WTC11 (cell line): ENCODE measurements around the gene MAN2B2. TPM values are rescaled to one million over a fixed set of nuclear protein-coding genes. Genes with fewer than 3 reads are reported as not detected.

Source experiments
- ATAC-seq: fragments of 200-7000 bp; cut with Tn5 transposase; 2 replicates; pipeline ENCODE4 v1.10.0; 2021; ENCODE audit warnings: mild to moderate bottlenecking, moderate library complexity
- CTCF ChIA-PET: fragments of 300-600 bp; sonication (Branson Sonifier 250); formaldehyde crosslinking; loops from one replicate; lab custom pipeline; 2021; ENCODE audit warnings: antibody characterized with exemption; lab: Charles Lee
- POLR2A ChIA-PET: fragments of 350-600 bp; sonication (Branson Sonifier 250); formaldehyde crosslinking; loops from one replicate; lab custom pipeline; 2021; ENCODE audit warnings: antibody characterized with exemption; lab: Charles Lee
- DNase-seq: peaks from one replicate; pipeline ENCODE4 v3.0.0; 2021; ENCODE audit warnings: low spot score
- H3K27ac Mint-ChIP-seq: 2 replicates; pipeline ENCODE4 v1.8.0; 2021; ENCODE audit warnings: mixed read lengths
- H3K27me3 Mint-ChIP-seq: 2 replicates; pipeline ENCODE4 v1.8.0; 2021; ENCODE audit warnings: low read depth, mild to moderate bottlenecking, moderate library complexity, mixed read lengths
- H3K36me3 Mint-ChIP-seq: 2 replicates; pipeline ENCODE4 v1.8.0; 2021; ENCODE audit warnings: mixed read lengths
- H3K4me1 Mint-ChIP-seq: 2 replicates; pipeline ENCODE4 v1.8.0; 2022; ENCODE audit warnings: mixed read lengths
- H3K4me3 Mint-ChIP-seq: 2 replicates; pipeline ENCODE4 v1.8.0; 2021; ENCODE audit warnings: mild to moderate bottlenecking, moderate library complexity, mixed read lengths
- H3K9me3 Mint-ChIP-seq: 2 replicates; pipeline ENCODE4 v1.8.0; 2021; ENCODE audit warnings: mixed read lengths
- ATF1 ChIP-seq: sonication (generic); formaldehyde crosslinking; IDR thresholded peaks from 2 replicates; pipeline ENCODE4 v1.8.1; 2023; ENCODE audit warnings: mild to moderate bottlenecking, moderate library complexity, missing genetic modification reagents
- ATF2 ChIP-seq: sonication (generic); formaldehyde crosslinking; IDR thresholded peaks from 2 replicates; pipeline ENCODE4 v1.8.1; 2022; ENCODE audit warnings: low read depth, missing genetic modification reagents, borderline replicate concordance
- CDX4 ChIP-seq: fragments of 250-450 bp; sonication (Bioruptor Pico); IDR thresholded peaks from 2 replicates; pipeline ENCODE4 v1.9.0; 2021; ENCODE audit warnings: moderate library complexity, mild to moderate bottlenecking, inconsistent platforms, borderline replicate concordance
- IRF1 ChIP-seq: sonication (generic); formaldehyde crosslinking; IDR thresholded peaks from 2 replicates; pipeline ENCODE4 v1.8.0; 2023; ENCODE audit warnings: missing genetic modification reagents
- IRF2 ChIP-seq: sonication (generic); formaldehyde crosslinking; IDR thresholded peaks from 2 replicates; pipeline ENCODE4 v1.8.0; 2022; ENCODE audit warnings: low read depth, missing genetic modification reagents, borderline replicate concordance
- JAZF1 ChIP-seq: fragments of 250-450 bp; sonication (Bioruptor Pico); IDR thresholded peaks from 2 replicates; pipeline ENCODE4 v1.9.0; 2021; ENCODE audit warnings: moderate library complexity, mild to moderate bottlenecking, inconsistent platforms
- NR1H2 ChIP-seq: sonication (generic); formaldehyde crosslinking; IDR thresholded peaks from 2 replicates; pipeline ENCODE4 v1.9.0; 2021; ENCODE audit warnings: mild to moderate bottlenecking, moderate library complexity, missing genetic modification reagents
- OVOL2 ChIP-seq: fragments of 250-450 bp; sonication (Bioruptor Pico); IDR thresholded peaks from 2 replicates; pipeline ENCODE4 v1.9.0; 2021; ENCODE audit warnings: mild to moderate bottlenecking, borderline replicate concordance
- SMAD4 ChIP-seq: sonication (generic); formaldehyde crosslinking; IDR thresholded peaks from 2 replicates; pipeline ENCODE4 v1.8.0; 2022; ENCODE audit warnings: mild to moderate bottlenecking, missing genetic modification reagents
- TEAD1 ChIP-seq: sonication (generic); formaldehyde crosslinking; IDR thresholded peaks from 2 replicates; pipeline ENCODE4 v1.8.0; 2022; ENCODE audit warnings: mild to moderate bottlenecking, missing genetic modification reagents
- TEAD4 ChIP-seq: sonication (generic); formaldehyde crosslinking; IDR thresholded peaks from 2 replicates; pipeline ENCODE4 v1.8.0; 2022; ENCODE audit warnings: mild to moderate bottlenecking, missing genetic modification reagents
- ZBTB43 ChIP-seq: sonication (generic); formaldehyde crosslinking; IDR thresholded peaks from 2 replicates; pipeline ENCODE4 v1.8.1; 2023; ENCODE audit warnings: mild to moderate bottlenecking, missing genetic modification reagents
- ZNF219 ChIP-seq: sonication (generic); formaldehyde crosslinking; IDR thresholded peaks from 2 replicates; pipeline ENCODE4 v1.8.0; 2023; ENCODE audit warnings: missing genetic modification reagents, mild to moderate bottlenecking, borderline replicate concordance
- ZNF232 ChIP-seq: sonication (generic); formaldehyde crosslinking; IDR thresholded peaks from 2 replicates; pipeline ENCODE4 v1.8.0; 2022; ENCODE audit warnings: mild to moderate bottlenecking, missing genetic modification reagents
- ZNF317 ChIP-seq: sonication (generic); formaldehyde crosslinking; IDR thresholded peaks from 2 replicates; pipeline ENCODE4 v1.8.1; 2023; ENCODE audit warnings: low read depth, mild to moderate bottlenecking, moderate library complexity, missing genetic modification reagents, borderline replicate concordance
- ZNF396 ChIP-seq: fragments of 250-450 bp; sonication (Bioruptor Pico); IDR thresholded peaks from 2 replicates; pipeline ENCODE4 v1.8.0; 2021; ENCODE audit warnings: mild to moderate bottlenecking, moderate library complexity, borderline replicate concordance
- ZNF425 ChIP-seq: fragments of 250-450 bp; sonication (Bioruptor Pico); conservative IDR thresholded peaks from 2 replicates; pipeline ENCODE4 v1.9.0; 2021; ENCODE audit warnings: mild to moderate bottlenecking
- ZNF532 ChIP-seq: fragments of 250-450 bp; sonication (Bioruptor Pico); IDR thresholded peaks from 2 replicates; pipeline ENCODE4 v1.9.0; 2021; ENCODE audit warnings: mild to moderate bottlenecking, borderline replicate concordance
- total RNA-seq: library from RNA; stranded (reverse); gene quantifications from 3 replicates; pipeline ENCODE4 v1.2.3, GENCODE V29; 2021

The MAN2B2 gene
- total RNA-seq, 1 experiment from 2014 or later, result 6.3 TPM

- TF ChIP-seq CDX4 (CRISPR knock-in tag) (no peak), ZNF425 (no peak), TEAD4 (CRISPR knock-in tag) (no peak), ZNF232 (CRISPR knock-in tag) (no peak), IRF2 (no peak), ZBTB43 (CRISPR knock-in tag) (no peak), ZNF317 (no peak), ZNF396 (CRISPR knock-in tag) (no peak)
Measured at GRCh38 chr4:6538111-6538510, 36.9 kb upstream of the MAN2B2 start (continued).

GRCh38 chr4:6538575-6538974 is 36.4 kb upstream of the MAN2B2 start:
- H3K27me3 Mint-ChIP-seq, result no peaks in the 10 kb centered on the region; the same call in 1 of the 2 replicates
- CTCF ChIA-PET, result interaction anchor here (0.5 to 1.3 kb wide), 5 partner anchors 8 to 183 kb away, joined by 3 to 5 read pairs (median 5); no protein-coding TSS in a partner anchor
- ATAC-seq, result no peak

More at GRCh38 chr4:6538575-6538974, 36.4 kb upstream of the MAN2B2 start:
- no peak for DNase-seq
- TF ChIP-seq ZNF219 (CRISPR knock-in tag), result no peak
- TF ChIP-seq TEAD1 (CRISPR knock-in tag), result no peak
- TF ChIP-seq ZNF532 (CRISPR knock-in tag), result no peak
- no peak for TF ChIP-seq ATF2 (CRISPR knock-in tag)
- TF ChIP-seq ATF1 (CRISPR knock-in tag), result no peak
- TF ChIP-seq OVOL2, result no peak
- no peak for TF ChIP-seq JAZF1 (CRISPR knock-in tag)
- no peak for TF ChIP-seq SMAD4 (CRISPR knock-in tag)
- TF ChIP-seq IRF1 (CRISPR knock-in tag), result no peak
- TF ChIP-seq NR1H2 (CRISPR knock-in tag), result no peak
- no peaks in the 10 kb centered on the region for H3K4me1 Mint-ChIP-seq
- H3K36me3 Mint-ChIP-seq, result no peaks in the 10 kb centered on the region
- H3K27ac Mint-ChIP-seq, result no peak overlapping the region
- H3K4me3 Mint-ChIP-seq, result no peak overlapping the region
- H3K9me3 Mint-ChIP-seq, result peaks cover 15% of the 10 kb centered on the region
- POLR2A ChIA-PET, result no interaction called here
